Breast epithelium (tissue), 4 donors: ENCODE measurements around the gene PARP12. TPM values are rescaled to one million over a fixed set of nuclear protein-coding genes. Genes with fewer than 3 reads are reported as not detected.

ENCODE experiments used
- DNase-seq, 2 donors: peaks; one replicate each; pipeline ENCODE4 v3.0.0-alpha.2; 2019; ENCODE audit warnings: low spot score in 2 of 2
- H3K27ac ChIP-seq, 2 donors: fragments of 200-600 bp; sonication (generic) in 1 of 2; one replicate each; pipeline ENCODE4 v1.5.1; 2016 to 2019; ENCODE audit warnings: mild to moderate bottlenecking in 1 of 2
- H3K27me3 ChIP-seq, 2 donors: fragments of 200-600 bp; sonication (generic) in 1 of 2; one replicate each; pipeline versions ENCODE4 v1.5.1 to v1.6.0; 2017 to 2019; ENCODE audit warnings: control low read depth in 1 of 2, mild to moderate bottlenecking in 1 of 2
- H3K36me3 ChIP-seq: fragments of 200-600 bp; one replicate; pipeline ENCODE4 v1.5.1; 2019
- H3K4me1 ChIP-seq, 2 donors: fragments of 200-600 bp; sonication (generic); one replicate each; pipeline ENCODE4 v1.5.1; 2016 to 2019; ENCODE audit warnings: control low read depth in 1 of 2
- H3K4me3 ChIP-seq, 3 donors: fragments of 200-600 bp; sonication (generic); 1 replicate in 2 of 3; 2 replicates in 1 of 3; pipeline ENCODE4 v1.5.1; 2016 to 2019; ENCODE audit warnings: mild to moderate bottlenecking in 3 of 3, moderate library complexity in 2 of 3
- H3K9me3 ChIP-seq, 2 donors: fragments of 200-600 bp; sonication (generic) in 1 of 2; one replicate each; pipeline ENCODE4 v1.5.1; 2016 to 2019; ENCODE audit warnings: control low read depth in 1 of 2
- CTCF ChIP-seq, 3 donors: fragments of 450-650 bp; IDR thresholded peaks; one replicate each; pipeline ENCODE4 v1.5.1; 2016 to 2017; ENCODE audit warnings: antibody characterized with exemption in 3 of 3, mild to moderate bottlenecking in 3 of 3, moderate library complexity in 3 of 3
- POLR2A ChIP-seq: fragments of 450-650 bp; IDR thresholded peaks from one replicate; pipeline ENCODE4 v1.6.1; 2016; ENCODE audit warnings: antibody characterized with exemption, mild to moderate bottlenecking, moderate library complexity
- POLR2AphosphoS5 ChIP-seq, 3 donors: sonication (generic); formaldehyde crosslinking; IDR thresholded peaks; one replicate each; pipeline ENCODE4 v1.6.1; 2017; ENCODE audit warnings: antibody characterized with exemption in 3 of 3
- intact Hi-C: fragments of 100-400 bp; cut with DNase I; formaldehyde crosslinking; loops from one replicate; pipeline ENCODE4 v1.15.1; 2023; ENCODE audit warnings: low total_unique reads
- total RNA-seq, 3 donors: library from RNA; depleted of rRNA; stranded (reverse); fragments of >200 nt; gene quantifications; one replicate each; pipeline ENCODE4 v1.1.0, GENCODE V29; 2016

PARP12 gene
- total RNA-seq, 3 donors from 2014 or later: 24.8 to 44.9 (median 40.6) TPM

GRCh38 chr7:140025814-140026433 is 36.8 kb downstream of the PARP12 start:
- no peak for DNase-seq
- H3K27ac ChIP-seq: no peak overlapping the region
- no peak for TF ChIP-seq POLR2A
- TF ChIP-seq POLR2AphosphoS5 (IDR thresholded peaks at IDR 0.05): no peak
- no peak for TF ChIP-seq CTCF (IDR thresholded peaks at IDR 0.05)
- intact Hi-C loops: no loop called here
- H3K4me1 ChIP-seq: no peaks in the 10 kb centered on the region
- H3K9me3 ChIP-seq: no peaks in the 10 kb centered on the region
- H3K4me3 ChIP-seq: no peak overlapping the region
- no peaks in the 10 kb centered on the region for H3K27me3 ChIP-seq
- H3K36me3 ChIP-seq: no peaks in the 10 kb centered on the region

- no peaks in the 10 kb centered on the region for H3K36me3 ChIP-seq
Observed at GRCh38 chr7:140025241-140025640, 37.5 kb downstream of the PARP12 start.

GRCh38 chr7:140024585-140024984 is 38.2 kb downstream of the PARP12 start:
- H3K9me3 ChIP-seq: no peaks in the 10 kb centered on the region
- no peak overlapping the region for H3K4me3 ChIP-seq
- H3K27me3 ChIP-seq: no peaks in the 10 kb centered on the region
- no peaks in the 10 kb centered on the region for H3K4me1 ChIP-seq
- no peak for DNase-seq
- no peak for TF ChIP-seq POLR2A
- TF ChIP-seq CTCF (IDR thresholded peaks at IDR 0.05): no peak
- TF ChIP-seq POLR2AphosphoS5 (IDR thresholded peaks at IDR 0.05): no peak
- intact Hi-C loops: no loop called here
- H3K27ac ChIP-seq: no peak overlapping the region
- H3K36me3 ChIP-seq: no peaks in the 10 kb centered on the region

More at GRCh38 chr7:140025241-140025640, 37.5 kb downstream of the PARP12 start:
- Histone ChIP-seq H3K27ac (no peak overlapping the region), H3K4me3 (no peak overlapping the region), H3K9me3 (no peaks in the 10 kb centered on the region), H3K4me1 (no peaks in the 10 kb centered on the region), H3K27me3 (no peaks in the 10 kb centered on the region)
- intact Hi-C loops: no loop called here
- TF ChIP-seq POLR2A (no peak), POLR2AphosphoS5 (IDR thresholded peaks at IDR 0.05) (no peak), CTCF (IDR thresholded peaks at IDR 0.05) (no peak)
- no peak for DNase-seq

- Histone ChIP-seq H3K27ac (no peak overlapping the region), H3K36me3 (no peaks in the 10 kb centered on the region), H3K9me3 (no peaks in the 10 kb centered on the region), H3K27me3 (no peaks in the 10 kb centered on the region), H3K4me3 (no peak overlapping the region), H3K4me1 (no peaks in the 10 kb centered on the region)
- intact Hi-C loops: no loop called here
- DNase-seq: no peak
- TF ChIP-seq POLR2AphosphoS5 (IDR thresholded peaks at IDR 0.05): no peak
Observed at GRCh38 chr7:140023728-140024127, 39.0 kb downstream of the PARP12 start.

GRCh38 chr7:140022582-140023211 is 40.1 kb downstream of the PARP12 start:
- TF ChIP-seq POLR2A (no peak), CTCF (IDR thresholded peaks at IDR 0.05) (no peak), POLR2AphosphoS5 (IDR thresholded peaks at IDR 0.05) (no peak)
- no peak overlapping the region for H3K4me3 ChIP-seq
- H3K27ac ChIP-seq: no peak overlapping the region
- no peaks in the 10 kb centered on the region for H3K27me3 ChIP-seq
- no peaks in the 10 kb centered on the region for H3K4me1 ChIP-seq
- intact Hi-C loops: no loop called here
- no peaks in the 10 kb centered on the region for H3K9me3 ChIP-seq
- no peaks in the 10 kb centered on the region for H3K36me3 ChIP-seq
- no peak for DNase-seq
